GM12875 (cell line): Measurements from ENCODE around the gene HPS1.

Experiments used
- H3K4me3 ChIP-seq: one replicate; pipeline ENCODE4 v1.5.1; 2011; ENCODE audit warnings: low read depth, low read length, control low read depth
- TF ChIP-seq, protein P1 (sequence below): IDR thresholded peaks from 2 replicates; pipeline ENCODE4 v1.5.1; 2011; ENCODE audit warnings: low read depth, mild to moderate bottlenecking, control low read depth, inconsistent platforms, low read length, moderate library complexity, borderline replicate concordance; ENCODE audit not compliant: insufficient read depth

HPS1 gene

GRCh38 chr10:98399784-98400183 lies 47.0 kb downstream of the HPS1 start:
- H3K4me3 ChIP-seq = no peak overlapping the region
- TF ChIP-seq, protein P1, sequence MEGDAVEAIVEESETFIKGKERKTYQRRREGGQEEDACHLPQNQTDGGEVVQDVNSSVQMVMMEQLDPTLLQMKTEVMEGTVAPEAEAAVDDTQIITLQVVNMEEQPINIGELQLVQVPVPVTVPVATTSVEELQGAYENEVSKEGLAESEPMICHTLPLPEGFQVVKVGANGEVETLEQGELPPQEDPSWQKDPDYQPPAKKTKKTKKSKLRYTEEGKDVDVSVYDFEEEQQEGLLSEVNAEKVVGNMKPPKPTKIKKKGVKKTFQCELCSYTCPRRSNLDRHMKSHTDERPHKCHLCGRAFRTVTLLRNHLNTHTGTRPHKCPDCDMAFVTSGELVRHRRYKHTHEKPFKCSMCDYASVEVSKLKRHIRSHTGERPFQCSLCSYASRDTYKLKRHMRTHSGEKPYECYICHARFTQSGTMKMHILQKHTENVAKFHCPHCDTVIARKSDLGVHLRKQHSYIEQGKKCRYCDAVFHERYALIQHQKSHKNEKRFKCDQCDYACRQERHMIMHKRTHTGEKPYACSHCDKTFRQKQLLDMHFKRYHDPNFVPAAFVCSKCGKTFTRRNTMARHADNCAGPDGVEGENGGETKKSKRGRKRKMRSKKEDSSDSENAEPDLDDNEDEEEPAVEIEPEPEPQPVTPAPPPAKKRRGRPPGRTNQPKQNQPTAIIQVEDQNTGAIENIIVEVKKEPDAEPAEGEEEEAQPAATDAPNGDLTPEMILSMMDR = no peak

DNA sequence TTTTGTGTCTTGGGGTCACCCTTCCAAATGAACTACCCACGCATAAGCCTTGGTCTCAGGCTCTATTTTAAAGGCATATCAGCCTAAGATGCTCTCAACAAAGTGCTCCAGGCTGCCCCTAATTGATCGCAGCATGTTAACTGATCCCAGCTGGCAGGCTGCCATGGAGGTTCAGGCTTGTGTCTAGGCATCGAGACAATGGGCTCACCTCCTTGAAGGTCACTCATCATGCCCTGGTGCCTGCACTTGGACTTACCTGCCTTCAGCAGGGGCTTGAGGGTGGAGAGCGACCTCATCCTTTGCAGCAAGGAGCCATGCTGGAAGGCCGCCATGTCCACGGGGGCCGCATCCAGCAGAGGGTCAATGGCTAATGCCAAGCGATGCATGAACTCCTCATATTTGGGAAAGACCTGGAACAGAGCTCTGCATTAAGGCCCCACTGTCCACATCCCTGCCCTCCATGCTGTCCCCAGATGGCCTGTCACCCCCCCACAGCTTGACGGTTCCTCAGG lies 49.6 kb downstream of the HPS1 start:
- TF ChIP-seq, protein P1 = no peak

GRCh38 chr10:98396096-98397063 lies 50.4 kb downstream of the HPS1 start:
- TF ChIP-seq, protein P1 = no peak

More for the DNA sequence above, 49.6 kb downstream of the HPS1 start:
- no peak overlapping the region for H3K4me3 ChIP-seq

GRCh38 chr10:98394851-98395440 lies 51.8 kb downstream of the HPS1 start:
- TF ChIP-seq, protein P1 = no peak
- no peak overlapping the region for H3K4me3 ChIP-seq

More at GRCh38 chr10:98396096-98397063, 50.4 kb downstream of the HPS1 start:
- no peak overlapping the region for H3K4me3 ChIP-seq

GRCh38 chr10:98391578-98391991 lies 55.1 kb downstream of the HPS1 start:
- no peak overlapping the region for H3K4me3 ChIP-seq
- TF ChIP-seq, protein P1 = no peak

DNA sequence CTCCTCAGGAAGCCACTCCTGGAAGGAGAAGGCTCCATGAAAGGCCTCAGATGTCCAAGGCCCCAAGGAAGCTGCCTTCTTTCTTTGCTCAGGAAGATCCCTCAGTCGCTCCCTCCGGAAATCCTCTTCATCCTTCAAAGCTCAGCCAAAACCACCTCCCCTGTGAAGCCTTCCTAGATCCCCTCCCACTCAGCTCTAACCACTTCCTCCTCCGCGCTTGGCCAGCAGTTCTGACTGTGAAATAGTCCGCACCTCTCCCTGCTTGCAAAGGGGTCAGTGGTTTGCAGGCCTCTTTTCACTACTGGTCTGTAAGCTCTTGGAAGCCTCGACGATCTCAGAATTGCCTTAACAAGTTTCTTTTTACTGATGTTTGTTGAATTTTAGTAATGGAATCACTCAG lies 55.7 kb downstream of the HPS1 start:
- TF ChIP-seq, protein P1 = no peak
- H3K4me3 ChIP-seq = no peak overlapping the region
